Measurements from ENCODE around the gene ZBTB4.

ZBTB4 gene

GRCh38 chr17:7468290-7468689 lies 11.1 kb downstream of the ZBTB4 start:
- H3K9ac ChIP-seq (ENCODE audit: low read length) = no peak overlapping the region

GRCh38 chr17:7467498-7467897 lies 11.9 kb downstream of the ZBTB4 start:
- Histone ChIP-seq H3K36me3 (ENCODE audit: insufficient read depth, low read length) (peaks cover 8% of the 10 kb centered on the region), H3K27me3 (ENCODE audit: control insufficient read depth in 1 of 2, insufficient read depth in 2 of 2, low read length in 2 of 2) (no peaks in the 10 kb centered on the region), H3K9ac (ENCODE audit: low read length) (no peak overlapping the region), H3K9me3 (ENCODE audit: low read length) (no peaks in the 10 kb centered on the region), H3K27ac (ENCODE audit: low read depth, low read length) (peak overlapping the region; percentile 21), H3K4me3 (ENCODE audit: low read depth in 1 of 2, low read length in 2 of 2) (no peak overlapping the region), H3K4me1 (ENCODE audit: insufficient read depth, low read length) (peaks cover 32% of the 10 kb centered on the region)

More at GRCh38 chr17:7468290-7468689, 11.1 kb downstream of the ZBTB4 start:
- Histone ChIP-seq H3K27me3 (ENCODE audit: control insufficient read depth in 1 of 2, insufficient read depth in 2 of 2, low read length in 2 of 2) (no peaks in the 10 kb centered on the region), H3K4me1 (ENCODE audit: insufficient read depth, low read length) (peaks cover 32% of the 10 kb centered on the region), H3K27ac (ENCODE audit: low read depth, low read length) (no peak overlapping the region), H3K9me3 (ENCODE audit: low read length) (no peaks in the 10 kb centered on the region), H3K36me3 (ENCODE audit: insufficient read depth, low read length) (peaks cover 8% of the 10 kb centered on the region), H3K4me3 (ENCODE audit: low read depth in 1 of 2, low read length in 2 of 2) (no peak overlapping the region)

GRCh38 chr17:7466639-7467341 lies 12.6 kb downstream of the ZBTB4 start:
- peaks cover 27% of the 10 kb centered on the region for H3K4me1 ChIP-seq (ENCODE audit: insufficient read depth, low read length)
- peak overlapping the region; percentile 21 for H3K27ac ChIP-seq (ENCODE audit: low read depth, low read length)
- H3K9me3 ChIP-seq (ENCODE audit: low read length) = no peaks in the 10 kb centered on the region
- H3K9ac ChIP-seq (ENCODE audit: low read length) = no peak overlapping the region
- no peaks in the 10 kb centered on the region for H3K27me3 ChIP-seq (ENCODE audit: control insufficient read depth in 1 of 2, insufficient read depth in 2 of 2, low read length in 2 of 2)
- H3K4me3 ChIP-seq (ENCODE audit: low read depth in 1 of 2, low read length in 2 of 2) = no peak overlapping the region
- peaks cover 8% of the 10 kb centered on the region for H3K36me3 ChIP-seq (ENCODE audit: insufficient read depth, low read length)

GRCh38 chr17:7466318-7466638 lies 13.2 kb downstream of the ZBTB4 start:
- Histone ChIP-seq H3K4me1 (ENCODE audit: insufficient read depth, low read length) (peaks cover 21% of the 10 kb centered on the region), H3K36me3 (ENCODE audit: insufficient read depth, low read length) (peaks cover 8% of the 10 kb centered on the region), H3K9ac (ENCODE audit: low read length) (no peak overlapping the region), H3K9me3 (ENCODE audit: low read length) (no peaks in the 10 kb centered on the region), H3K4me3 (ENCODE audit: low read depth in 1 of 2, low read length in 2 of 2) (no peak overlapping the region), H3K27me3 (ENCODE audit: control insufficient read depth in 1 of 2, insufficient read depth in 2 of 2, low read length in 2 of 2) (no peaks in the 10 kb centered on the region), H3K27ac (ENCODE audit: low read depth, low read length) (peak overlapping the region; percentile 21)

- H3K27me3 ChIP-seq (ENCODE audit: control insufficient read depth in 1 of 2, insufficient read depth in 2 of 2, low read length in 2 of 2) = no peaks in the 10 kb centered on the region
- H3K36me3 ChIP-seq (ENCODE audit: insufficient read depth, low read length) = peaks cover 8% of the 10 kb centered on the region
- no peak overlapping the region for H3K9ac ChIP-seq (ENCODE audit: low read length)
- no peaks in the 10 kb centered on the region for H3K9me3 ChIP-seq (ENCODE audit: low read length)
- peaks cover 21% of the 10 kb centered on the region for H3K4me1 ChIP-seq (ENCODE audit: insufficient read depth, low read length)
- H3K27ac ChIP-seq (ENCODE audit: low read depth, low read length) = no peak overlapping the region
- H3K4me3 ChIP-seq (ENCODE audit: low read depth in 1 of 2, low read length in 2 of 2) = no peak overlapping the region
Measured at GRCh38 chr17:7465597-7466275, 13.7 kb downstream of the ZBTB4 start.

GRCh38 chr17:7464081-7464480 lies 15.3 kb downstream of the ZBTB4 start:
- Histone ChIP-seq H3K36me3 (ENCODE audit: insufficient read depth, low read length) (peaks cover 8% of the 10 kb centered on the region), H3K27me3 (ENCODE audit: control insufficient read depth in 1 of 2, insufficient read depth in 2 of 2, low read length in 2 of 2) (no peaks in the 10 kb centered on the region), H3K27ac (ENCODE audit: low read depth, low read length) (no peak overlapping the region), H3K9me3 (ENCODE audit: low read length) (no peaks in the 10 kb centered on the region), H3K4me3 (ENCODE audit: low read depth in 1 of 2, low read length in 2 of 2) (no peak overlapping the region), H3K9ac (ENCODE audit: low read length) (no peak overlapping the region), H3K4me1 (ENCODE audit: insufficient read depth, low read length) (peaks cover 21% of the 10 kb centered on the region)

- peaks cover 8% of the 10 kb centered on the region for H3K36me3 ChIP-seq (ENCODE audit: insufficient read depth, low read length)
- H3K9me3 ChIP-seq (ENCODE audit: low read length) = no peaks in the 10 kb centered on the region
- H3K27ac ChIP-seq (ENCODE audit: low read depth, low read length) = no peak overlapping the region
- no peak overlapping the region for H3K4me3 ChIP-seq (ENCODE audit: low read depth in 1 of 2, low read length in 2 of 2)
- no peaks in the 10 kb centered on the region for H3K27me3 ChIP-seq (ENCODE audit: control insufficient read depth in 1 of 2, insufficient read depth in 2 of 2, low read length in 2 of 2)
- no peak overlapping the region for H3K9ac ChIP-seq (ENCODE audit: low read length)
- peaks cover 21% of the 10 kb centered on the region for H3K4me1 ChIP-seq (ENCODE audit: insufficient read depth, low read length)
Measured at GRCh38 chr17:7463372-7463846, 16.0 kb downstream of the ZBTB4 start.

DNA sequence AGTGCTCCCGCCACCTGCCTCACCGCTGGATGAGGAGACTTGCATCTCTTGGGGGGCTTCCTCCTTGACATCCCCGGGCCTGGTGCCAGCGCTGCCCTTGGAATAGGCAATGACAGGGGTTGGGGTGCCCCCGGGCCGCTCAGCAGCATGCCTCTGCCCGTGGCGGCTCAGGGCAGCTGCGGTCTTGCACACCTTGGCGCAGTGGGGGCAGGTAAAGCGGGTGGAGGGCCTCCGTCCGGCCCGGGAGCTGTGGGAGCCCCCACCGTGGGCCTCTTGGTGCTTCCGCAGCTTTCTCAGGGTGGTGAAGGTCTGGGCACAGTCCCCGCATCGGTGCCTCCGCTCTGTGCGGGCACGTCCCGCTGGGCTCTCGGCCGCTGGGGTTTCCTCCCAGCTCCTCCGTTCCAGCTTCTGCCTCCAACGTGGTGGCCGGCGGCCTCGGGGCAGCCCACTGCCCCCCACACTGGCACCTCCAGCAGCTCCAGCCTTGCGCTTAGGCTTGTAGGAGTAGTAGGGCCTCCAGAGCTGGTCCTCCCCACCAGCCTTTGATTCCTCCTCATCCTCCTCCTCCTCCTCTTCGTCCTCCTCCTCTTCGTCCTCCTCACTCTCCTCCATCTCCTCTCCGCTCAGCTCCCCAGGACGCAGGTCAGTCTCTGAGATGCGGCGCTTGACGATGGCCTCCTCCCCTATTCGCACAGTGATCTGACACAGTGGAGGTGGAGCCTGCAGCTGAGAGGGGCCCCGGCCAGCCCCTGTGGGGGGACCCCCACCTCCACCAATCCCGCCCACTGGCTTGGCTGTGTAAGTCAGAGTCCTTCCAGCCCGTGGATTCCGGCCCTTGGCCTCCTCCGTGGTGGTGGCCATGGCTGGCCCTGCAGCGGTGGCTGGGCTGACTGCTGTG lies 16.7 kb downstream of the ZBTB4 start:
- no peak overlapping the region for H3K9ac ChIP-seq (ENCODE audit: low read length)
- no peak overlapping the region for H3K27ac ChIP-seq (ENCODE audit: low read depth, low read length)
- H3K36me3 ChIP-seq (ENCODE audit: insufficient read depth, low read length) = peaks cover 8% of the 10 kb centered on the region
- H3K9me3 ChIP-seq (ENCODE audit: low read length) = no peaks in the 10 kb centered on the region
- H3K4me1 ChIP-seq (ENCODE audit: insufficient read depth, low read length) = peaks cover 17% of the 10 kb centered on the region
- H3K27me3 ChIP-seq (ENCODE audit: control insufficient read depth in 1 of 2, insufficient read depth in 2 of 2, low read length in 2 of 2) = no peaks in the 10 kb centered on the region
- no peak overlapping the region for H3K4me3 ChIP-seq (ENCODE audit: low read depth in 1 of 2, low read length in 2 of 2)

DNA sequence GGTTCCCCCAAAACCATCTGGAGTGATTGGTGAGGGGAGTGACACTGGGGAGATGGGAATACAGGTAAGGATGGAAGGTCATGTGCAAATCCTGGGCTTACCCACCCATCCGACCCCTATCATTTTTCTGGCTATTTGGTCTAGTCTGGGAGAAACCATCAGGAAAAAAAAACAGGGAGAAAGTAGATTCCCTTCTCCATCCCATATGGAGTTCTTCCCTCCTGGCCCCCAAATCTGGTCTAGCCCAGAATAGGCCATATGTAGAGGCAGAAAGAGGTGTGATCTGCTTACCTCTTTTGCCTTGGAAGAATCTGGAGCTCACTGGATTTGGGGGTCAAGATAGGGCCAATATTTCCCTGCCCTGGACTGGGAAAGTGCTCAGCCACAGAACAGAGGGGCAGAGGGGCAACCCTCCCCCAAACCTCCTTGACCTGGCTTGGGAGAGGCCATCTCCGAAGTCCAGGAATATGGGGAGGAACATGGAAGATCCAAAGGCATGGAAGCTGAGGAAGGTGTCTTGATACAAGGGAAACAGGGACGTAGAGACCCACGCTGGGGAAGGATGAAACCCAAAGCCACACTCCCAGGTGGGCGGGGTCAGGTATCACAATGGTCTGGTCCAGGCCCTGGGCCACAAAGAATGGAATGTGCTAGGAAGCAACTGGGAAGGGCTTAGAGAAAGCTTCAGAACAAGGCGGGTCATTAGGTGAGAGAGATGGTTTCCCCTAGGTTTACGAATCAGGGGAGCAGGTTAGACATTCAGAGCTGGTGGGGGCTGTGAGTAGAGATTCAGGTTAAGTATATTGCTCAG lies 18.4 kb downstream of the ZBTB4 start:
- Histone ChIP-seq H3K9me3 (ENCODE audit: low read length) (no peaks in the 10 kb centered on the region), H3K4me1 (ENCODE audit: insufficient read depth, low read length) (peaks cover 6% of the 10 kb centered on the region), H3K4me3 (ENCODE audit: low read depth in 1 of 2, low read length in 2 of 2) (no peak overlapping the region), H3K27ac (ENCODE audit: low read depth, low read length) (no peak overlapping the region), H3K9ac (ENCODE audit: low read length) (no peak overlapping the region), H3K27me3 (ENCODE audit: control insufficient read depth in 1 of 2, insufficient read depth in 2 of 2, low read length in 2 of 2) (no peaks in the 10 kb centered on the region), H3K36me3 (ENCODE audit: insufficient read depth, low read length) (peaks cover 8% of the 10 kb centered on the region)

DNA sequence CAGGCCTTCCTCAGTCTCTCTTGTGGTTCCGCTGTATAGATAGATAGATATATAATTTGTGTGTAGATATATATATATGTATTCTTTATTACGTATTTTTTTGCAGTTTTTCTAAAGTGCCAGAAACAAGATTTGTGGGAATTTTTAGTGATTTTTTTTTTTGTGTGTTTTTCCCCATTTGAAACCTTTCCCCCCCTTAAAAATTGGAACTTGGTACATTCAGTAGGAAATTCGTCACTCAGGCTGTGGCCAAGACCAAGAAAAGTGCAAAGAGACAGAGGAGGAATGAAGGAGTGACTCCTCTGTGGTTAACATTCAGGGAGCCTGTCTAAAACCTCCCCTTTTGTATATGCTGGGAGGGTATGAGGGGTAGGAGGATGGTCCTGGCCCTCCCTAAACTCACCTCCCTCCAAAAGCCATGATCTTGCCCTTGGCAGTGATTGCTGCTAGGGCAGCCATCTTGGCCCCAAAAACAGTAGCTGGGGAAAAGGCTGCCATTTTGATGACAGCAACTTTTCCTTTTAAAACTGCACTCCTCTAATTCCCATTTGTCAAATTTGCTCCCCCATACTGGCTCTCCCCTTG lies 19.4 kb downstream of the ZBTB4 start:
- no peaks in the 10 kb centered on the region for H3K9me3 ChIP-seq (ENCODE audit: low read length)
- H3K9ac ChIP-seq (ENCODE audit: low read length) = no peak overlapping the region
- H3K4me3 ChIP-seq (ENCODE audit: low read depth in 1 of 2, low read length in 2 of 2) = no peak overlapping the region
- H3K27me3 ChIP-seq (ENCODE audit: control insufficient read depth in 1 of 2, insufficient read depth in 2 of 2, low read length in 2 of 2) = no peaks in the 10 kb centered on the region
- no peak overlapping the region for H3K27ac ChIP-seq (ENCODE audit: low read depth, low read length)
- H3K4me1 ChIP-seq (ENCODE audit: insufficient read depth, low read length) = peaks cover 5% of the 10 kb centered on the region
- peaks cover 8% of the 10 kb centered on the region for H3K36me3 ChIP-seq (ENCODE audit: insufficient read depth, low read length)

All from muscle layer of colon (tissue), 2 donors.